Measurements from ENCODE around the gene GRK4. TPM values are rescaled to one million over a fixed set of nuclear protein-coding genes. Genes with fewer than 3 reads are reported as not detected.
"Not testable (repeated sequence)": the region's sequence is repeated elsewhere in the genome, so short reads cannot be mapped to it uniquely, and the experiment has no call there.

GRK4 gene
- total RNA-seq, 1 experiment from 2014 or later: 4.2 TPM

DNA sequence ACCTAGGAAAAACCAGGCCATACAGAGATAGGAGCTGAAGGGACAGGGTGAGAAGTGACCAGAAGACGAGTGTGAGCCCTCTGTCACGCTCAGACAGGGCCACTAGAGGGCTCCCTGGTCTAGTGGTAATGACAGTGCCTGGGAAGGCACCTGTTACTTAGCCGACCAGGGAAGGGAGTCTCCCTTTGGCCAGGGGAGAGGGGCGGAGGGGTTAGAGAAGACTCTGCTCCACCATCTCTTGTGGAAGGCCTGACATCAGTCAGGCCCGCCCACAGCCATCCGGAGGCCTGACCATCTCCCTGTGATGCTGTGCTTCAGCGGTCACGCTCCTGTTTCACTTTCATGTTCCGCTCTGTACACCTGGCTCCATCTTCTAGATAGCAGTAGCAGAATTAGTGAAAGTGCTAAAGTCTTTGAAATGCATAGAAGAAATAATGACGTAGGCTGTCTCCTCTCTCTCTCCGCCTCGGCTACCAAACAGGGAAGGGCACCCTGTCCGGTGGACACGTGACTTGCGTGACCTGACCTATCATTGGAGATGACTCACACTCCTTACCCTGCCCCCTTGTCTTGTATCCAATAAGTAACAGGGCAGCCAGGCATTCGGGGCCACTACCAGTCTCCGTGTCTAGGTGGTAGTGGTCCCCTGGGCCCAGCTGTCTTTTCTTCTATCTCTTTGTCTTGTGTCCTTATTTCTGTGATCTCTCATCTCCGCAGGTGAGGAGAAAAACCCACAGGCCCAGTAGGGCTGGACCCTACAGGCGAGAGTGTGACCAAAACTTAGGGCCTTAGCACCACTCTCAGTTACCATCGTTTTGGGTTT lies 84.3 kb downstream of the GRK4 start:
- Histone ChIP-seq H3K9ac (ENCODE audit: low read length) (no peak overlapping the region), H3K9me2 (ENCODE audit: insufficient read depth) (no peaks in the 10 kb centered on the region; the same call in 1 of the 2 replicates), H2AFZ (ENCODE audit: low read depth, low read length, poor library complexity, severe bottlenecking) (no peak overlapping the region), H3K4me1 (ENCODE audit: control insufficient read depth in 1 of 2, insufficient read depth in 2 of 2, low read length in 2 of 2) (no peaks in the 10 kb centered on the region), H3K79me2 (ENCODE audit: insufficient read depth, low read length) (no peaks in the 10 kb centered on the region), H3K27me3 (ENCODE audit: insufficient read depth, low read length) (no peaks in the 10 kb centered on the region), H3K27ac (ENCODE audit: low read depth, low read length) (no peak overlapping the region), H3K36me3 (ENCODE audit: control insufficient read depth in 1 of 2, insufficient read depth in 2 of 2, low read length in 2 of 2) (no peaks in the 10 kb centered on the region), H4K20me1 (ENCODE audit: insufficient read depth) (no peaks in the 10 kb centered on the region), H3K9me3 (ENCODE audit: control insufficient read depth in 1 of 2, insufficient read depth in 1 of 2, low read depth in 1 of 2, low read length in 2 of 2) (no peaks in the 10 kb centered on the region), H3K4me2 (ENCODE audit: low read length) (peak overlapping the region; percentile 51), H3K4me3 (replicated peaks in 1 of 2; ENCODE audit: low read depth in 1 of 2, low read length in 2 of 2) (no peak overlapping the region)
- ChIA-PET RAD21 (ENCODE audit: low non-redundant PET in 1 of 2, low total read pairs in 2 of 2, uncharacterized antibody in 2 of 2, unreplicated experiment in 2 of 2) (interaction anchor here in 1 of 2 experiments (0.6 kb wide), 1 partner anchor 92 kb away, joined by 3 read pairs; no protein-coding TSS in a partner anchor), CTCF (interaction anchor here (1.3 kb wide), 1 partner anchor 15 kb away, joined by 4 read pairs; no protein-coding TSS in a partner anchor), POLR2A (no interaction called here)
- intact Hi-C loops (cut with micrococcal nuclease): loop anchor here (5.0 kb wide), 1 partner anchor 90 kb away; no protein-coding TSS in a partner anchor
- ATAC-seq (peak; percentile 98), DNase-seq (ENCODE audit: low read depth, low spot score) (peak; percentile 45)
- no TSS peak for BruUV-seq (replicated peaks)
- TF ChIP-seq RAD21 (IDR thresholded peaks at IDR 0.05; ENCODE audit: low read depth): peak; percentile 79
- TF ChIP-seq EGR1 (IDR thresholded peaks at IDR 0.05; ENCODE audit: low read depth): no peak
- TF ChIP-seq CBX3 (IDR thresholded peaks at IDR 0.05; ENCODE audit: low read depth): no peak
- no peak for TF ChIP-seq YY1 (IDR thresholded peaks at IDR 0.05; ENCODE audit: extremely low read depth, insufficient replicate concordance, low read depth, low read length)
- peak; percentile 19 for TF ChIP-seq TCF7L2 (IDR thresholded peaks at IDR 0.05; ENCODE audit: borderline replicate concordance, extremely low read depth, insufficient read depth, insufficient read length)
- TF ChIP-seq, protein P1, sequence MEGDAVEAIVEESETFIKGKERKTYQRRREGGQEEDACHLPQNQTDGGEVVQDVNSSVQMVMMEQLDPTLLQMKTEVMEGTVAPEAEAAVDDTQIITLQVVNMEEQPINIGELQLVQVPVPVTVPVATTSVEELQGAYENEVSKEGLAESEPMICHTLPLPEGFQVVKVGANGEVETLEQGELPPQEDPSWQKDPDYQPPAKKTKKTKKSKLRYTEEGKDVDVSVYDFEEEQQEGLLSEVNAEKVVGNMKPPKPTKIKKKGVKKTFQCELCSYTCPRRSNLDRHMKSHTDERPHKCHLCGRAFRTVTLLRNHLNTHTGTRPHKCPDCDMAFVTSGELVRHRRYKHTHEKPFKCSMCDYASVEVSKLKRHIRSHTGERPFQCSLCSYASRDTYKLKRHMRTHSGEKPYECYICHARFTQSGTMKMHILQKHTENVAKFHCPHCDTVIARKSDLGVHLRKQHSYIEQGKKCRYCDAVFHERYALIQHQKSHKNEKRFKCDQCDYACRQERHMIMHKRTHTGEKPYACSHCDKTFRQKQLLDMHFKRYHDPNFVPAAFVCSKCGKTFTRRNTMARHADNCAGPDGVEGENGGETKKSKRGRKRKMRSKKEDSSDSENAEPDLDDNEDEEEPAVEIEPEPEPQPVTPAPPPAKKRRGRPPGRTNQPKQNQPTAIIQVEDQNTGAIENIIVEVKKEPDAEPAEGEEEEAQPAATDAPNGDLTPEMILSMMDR (IDR thresholded peaks at IDR 0.05 in 2 of 3, conservative IDR thresholded peaks at IDR 0.05 in 1 of 3; ENCODE audit: borderline replicate concordance in 1 of 3, insufficient read depth in 1 of 3, low read depth in 2 of 3, low read length in 2 of 3): peak; percentile 51 to 87 (median 71); a peak in 5 of 6 replicates
- TF ChIP-seq, protein P2, sequence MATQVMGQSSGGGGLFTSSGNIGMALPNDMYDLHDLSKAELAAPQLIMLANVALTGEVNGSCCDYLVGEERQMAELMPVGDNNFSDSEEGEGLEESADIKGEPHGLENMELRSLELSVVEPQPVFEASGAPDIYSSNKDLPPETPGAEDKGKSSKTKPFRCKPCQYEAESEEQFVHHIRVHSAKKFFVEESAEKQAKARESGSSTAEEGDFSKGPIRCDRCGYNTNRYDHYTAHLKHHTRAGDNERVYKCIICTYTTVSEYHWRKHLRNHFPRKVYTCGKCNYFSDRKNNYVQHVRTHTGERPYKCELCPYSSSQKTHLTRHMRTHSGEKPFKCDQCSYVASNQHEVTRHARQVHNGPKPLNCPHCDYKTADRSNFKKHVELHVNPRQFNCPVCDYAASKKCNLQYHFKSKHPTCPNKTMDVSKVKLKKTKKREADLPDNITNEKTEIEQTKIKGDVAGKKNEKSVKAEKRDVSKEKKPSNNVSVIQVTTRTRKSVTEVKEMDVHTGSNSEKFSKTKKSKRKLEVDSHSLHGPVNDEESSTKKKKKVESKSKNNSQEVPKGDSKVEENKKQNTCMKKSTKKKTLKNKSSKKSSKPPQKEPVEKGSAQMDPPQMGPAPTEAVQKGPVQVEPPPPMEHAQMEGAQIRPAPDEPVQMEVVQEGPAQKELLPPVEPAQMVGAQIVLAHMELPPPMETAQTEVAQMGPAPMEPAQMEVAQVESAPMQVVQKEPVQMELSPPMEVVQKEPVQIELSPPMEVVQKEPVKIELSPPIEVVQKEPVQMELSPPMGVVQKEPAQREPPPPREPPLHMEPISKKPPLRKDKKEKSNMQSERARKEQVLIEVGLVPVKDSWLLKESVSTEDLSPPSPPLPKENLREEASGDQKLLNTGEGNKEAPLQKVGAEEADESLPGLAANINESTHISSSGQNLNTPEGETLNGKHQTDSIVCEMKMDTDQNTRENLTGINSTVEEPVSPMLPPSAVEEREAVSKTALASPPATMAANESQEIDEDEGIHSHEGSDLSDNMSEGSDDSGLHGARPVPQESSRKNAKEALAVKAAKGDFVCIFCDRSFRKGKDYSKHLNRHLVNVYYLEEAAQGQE (IDR thresholded peaks at IDR 0.05; ENCODE audit: low read depth): no peak
- no peak for TF ChIP-seq ELF1 (IDR thresholded peaks at IDR 0.05; ENCODE audit: borderline replicate concordance, low read depth)
- TF ChIP-seq JUND (IDR thresholded peaks at IDR 0.05): no peak
- TF ChIP-seq EZH2 (IDR thresholded peaks at IDR 0.05): no peak

DNA sequence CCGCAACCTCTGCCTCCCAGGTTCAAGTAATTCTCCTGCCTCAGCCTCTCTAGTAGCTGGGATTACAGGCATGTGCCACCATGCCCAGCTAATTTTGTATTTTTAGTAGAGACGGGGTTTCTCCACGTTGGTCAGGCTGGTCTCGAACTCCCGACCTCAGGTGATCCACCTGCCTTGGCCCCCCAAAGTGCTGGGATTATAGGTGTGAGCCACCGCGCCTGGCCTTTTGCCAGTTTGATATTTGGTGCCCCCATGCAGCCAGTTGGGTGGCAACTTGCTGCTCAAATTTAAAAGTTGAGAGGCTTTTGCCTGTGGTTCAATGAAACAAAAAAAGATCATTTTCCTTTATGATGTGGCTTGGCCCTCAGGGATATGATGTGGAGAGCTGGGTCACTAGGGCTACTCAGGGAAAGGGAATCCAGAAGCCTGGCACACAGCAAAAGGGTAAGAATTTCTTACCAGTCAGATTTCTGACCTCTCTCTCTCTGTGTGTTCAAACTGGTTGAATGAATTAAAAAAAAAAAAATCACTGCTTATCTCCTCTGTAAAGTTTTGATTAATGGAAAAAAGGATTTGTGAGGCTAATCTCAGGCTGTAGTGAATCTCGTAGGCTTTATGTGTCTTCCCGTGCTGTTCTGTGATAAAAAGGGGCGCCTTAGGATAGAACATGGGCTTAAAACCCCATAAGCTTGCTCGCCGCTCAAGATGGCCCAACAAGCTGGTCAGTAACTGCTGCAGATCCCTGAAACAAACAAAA lies 87.9 kb downstream of the GRK4 start:
- H3K27me3 ChIP-seq (ENCODE audit: insufficient read depth, low read length); H3K36me3 ChIP-seq (ENCODE audit: control insufficient read depth in 1 of 2, insufficient read depth in 2 of 2, low read length in 2 of 2); BruUV-seq (replicated peaks); H3K9ac ChIP-seq (ENCODE audit: low read length); DNase-seq (ENCODE audit: low read depth, low spot score); H3K4me2 ChIP-seq (ENCODE audit: low read length); H3K4me3 ChIP-seq (replicated peaks in 1 of 2; ENCODE audit: low read depth in 1 of 2, low read length in 2 of 2); H4K20me1 ChIP-seq (ENCODE audit: insufficient read depth); intact Hi-C loops (cut with micrococcal nuclease); POLR2A ChIA-PET; H2AFZ ChIP-seq (ENCODE audit: low read depth, low read length, poor library complexity, severe bottlenecking); H3K79me2 ChIP-seq (ENCODE audit: insufficient read depth, low read length); H3K27ac ChIP-seq (ENCODE audit: low read depth, low read length); H3K9me2 ChIP-seq (ENCODE audit: insufficient read depth); RAD21 ChIA-PET (ENCODE audit: low non-redundant PET in 1 of 2, low total read pairs in 2 of 2, uncharacterized antibody in 2 of 2, unreplicated experiment in 2 of 2); H3K4me1 ChIP-seq (ENCODE audit: control insufficient read depth in 1 of 2, insufficient read depth in 2 of 2, low read length in 2 of 2); ATAC-seq; CTCF ChIA-PET: not testable (repeated sequence)
- H3K9me3 ChIP-seq (ENCODE audit: control insufficient read depth in 1 of 2, insufficient read depth in 1 of 2, low read depth in 1 of 2, low read length in 2 of 2): peaks cover 1 to 16% of the 10 kb centered on the region in 2 experiments; a peak in 1 of 4 replicates
